HG03175 (cell line): Measurements from ENCODE around the gene EVC.
"Not testable (repeated sequence)": the region's sequence is repeated elsewhere in the genome, so short reads cannot be mapped to it uniquely, and the experiment has no call there.

ENCODE experiments used
- ATAC-seq: cut with Tn5 transposase; IDR thresholded peaks from one replicate; pipeline ENCODE4 v1.9.1; 2021; ENCODE audit warnings: mild to moderate bottlenecking, moderate library complexity; ENCODE audit not compliant: unreplicated experiment

Gene EVC

DNA sequence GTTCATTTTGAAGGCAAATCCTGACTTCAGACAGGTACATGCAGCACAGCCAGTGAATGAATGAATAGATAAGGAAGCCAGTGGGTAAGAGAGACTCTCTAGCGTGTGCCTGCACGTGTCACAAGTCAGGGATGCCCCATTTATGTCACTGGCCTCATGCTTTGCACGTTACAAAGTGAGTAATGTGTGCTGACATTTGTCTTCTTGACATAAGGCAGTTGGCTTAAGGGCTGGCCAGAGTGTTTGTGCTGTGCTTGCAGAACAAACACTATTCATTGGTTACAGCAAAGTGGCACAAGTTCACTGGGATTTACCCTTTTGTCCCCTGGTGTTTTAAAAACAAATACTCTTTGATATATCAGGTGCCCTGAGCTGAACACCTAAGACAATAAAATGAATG is 125.9 kb downstream of the EVC start:
- no peak for ATAC-seq

- ATAC-seq, result not testable (repeated sequence)
These were observed 126.5 kb downstream of the EVC start for GRCh38 chr4:5837483-5837882.

- no peak for ATAC-seq
These were observed 128.3 kb downstream of the EVC start for GRCh38 chr4:5839332-5839731.

DNA sequence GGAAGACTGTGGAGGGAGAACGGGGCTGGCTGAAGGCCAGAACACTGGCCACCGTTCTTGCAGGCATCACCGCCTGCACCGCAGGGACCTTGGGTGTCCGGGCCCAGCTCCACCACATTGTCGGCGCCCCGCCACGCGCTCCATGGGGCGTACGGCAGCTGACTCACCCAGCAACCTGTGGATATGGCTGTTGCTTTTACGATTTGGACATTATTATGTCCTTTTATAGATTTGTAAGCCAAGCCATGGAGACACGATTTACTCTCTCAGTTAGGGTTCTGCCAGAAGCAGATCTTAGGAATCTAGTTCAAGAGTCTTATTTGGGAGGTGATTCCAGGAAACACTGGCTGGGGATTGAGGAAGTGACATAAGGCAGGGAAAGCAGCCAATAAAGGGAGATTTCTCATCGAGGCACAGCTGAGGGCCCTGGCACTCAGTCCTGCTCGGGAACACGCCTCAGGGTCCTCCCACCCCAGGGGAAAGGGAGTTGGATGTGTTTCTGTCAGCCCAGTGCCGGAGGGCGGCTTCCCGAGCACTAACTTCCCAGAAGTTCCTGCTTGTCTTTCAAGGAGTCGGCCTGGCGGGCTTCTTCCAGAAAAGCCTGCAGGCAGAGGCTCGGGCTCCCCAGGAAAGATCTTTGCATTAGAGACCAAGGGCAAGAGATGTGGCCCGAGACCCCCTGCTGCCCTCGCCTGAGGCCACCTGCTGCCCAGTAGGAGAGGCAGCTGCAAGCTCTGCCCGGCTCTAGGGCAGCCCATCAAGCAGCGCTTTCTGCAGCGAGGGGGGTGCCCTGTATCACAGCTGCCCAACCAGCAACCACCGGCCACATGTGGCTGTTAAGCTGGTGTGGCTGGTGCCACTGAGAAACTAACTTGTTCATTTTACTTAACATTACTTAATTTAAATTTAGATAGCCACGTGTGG is 129.0 kb downstream of the EVC start:
- no peak for ATAC-seq

- ATAC-seq, result no peak
These were observed 131.5 kb downstream of the EVC start for GRCh38 chr4:5842456-5842855.

- no peak for ATAC-seq
These were observed 132.9 kb downstream of the EVC start for GRCh38 chr4:5843573-5844530.

- no peak for ATAC-seq
These were observed 134.3 kb downstream of the EVC start for GRCh38 chr4:5845035-5845905.

DNA sequence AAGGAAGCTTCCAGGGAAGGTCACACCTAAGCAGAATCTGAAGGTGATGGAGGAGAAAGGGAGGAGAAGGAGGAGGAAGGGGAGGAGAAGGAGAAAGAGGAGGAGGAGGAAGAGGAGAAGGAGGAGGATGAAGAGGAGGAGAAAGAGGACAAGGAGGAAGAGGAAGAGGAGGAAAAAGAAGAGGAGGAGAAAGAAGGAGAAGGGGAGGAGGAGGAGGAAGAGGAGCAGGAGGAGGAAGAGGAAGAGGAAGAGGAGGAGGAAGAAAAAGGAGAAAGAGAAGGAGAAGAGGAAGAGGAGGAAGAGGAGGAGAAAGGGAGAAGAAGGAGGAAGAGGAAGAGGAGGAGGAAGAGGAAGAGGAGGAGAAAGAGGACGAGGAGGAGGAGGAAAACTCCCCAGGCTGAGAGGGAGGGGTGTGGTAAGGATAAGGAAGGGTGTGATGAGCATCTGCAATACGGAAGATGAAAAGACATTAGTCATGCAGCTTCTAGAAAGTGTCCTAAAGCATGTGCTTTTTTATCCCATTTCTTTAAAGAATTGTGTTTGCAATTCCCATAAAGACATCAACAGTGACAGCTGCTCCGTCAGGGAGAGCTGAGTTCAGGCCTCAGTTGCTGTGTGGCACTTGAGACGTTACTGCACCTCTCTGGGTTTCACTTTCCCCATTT is 140.8 kb downstream of the EVC start:
- no peak for ATAC-seq

DNA sequence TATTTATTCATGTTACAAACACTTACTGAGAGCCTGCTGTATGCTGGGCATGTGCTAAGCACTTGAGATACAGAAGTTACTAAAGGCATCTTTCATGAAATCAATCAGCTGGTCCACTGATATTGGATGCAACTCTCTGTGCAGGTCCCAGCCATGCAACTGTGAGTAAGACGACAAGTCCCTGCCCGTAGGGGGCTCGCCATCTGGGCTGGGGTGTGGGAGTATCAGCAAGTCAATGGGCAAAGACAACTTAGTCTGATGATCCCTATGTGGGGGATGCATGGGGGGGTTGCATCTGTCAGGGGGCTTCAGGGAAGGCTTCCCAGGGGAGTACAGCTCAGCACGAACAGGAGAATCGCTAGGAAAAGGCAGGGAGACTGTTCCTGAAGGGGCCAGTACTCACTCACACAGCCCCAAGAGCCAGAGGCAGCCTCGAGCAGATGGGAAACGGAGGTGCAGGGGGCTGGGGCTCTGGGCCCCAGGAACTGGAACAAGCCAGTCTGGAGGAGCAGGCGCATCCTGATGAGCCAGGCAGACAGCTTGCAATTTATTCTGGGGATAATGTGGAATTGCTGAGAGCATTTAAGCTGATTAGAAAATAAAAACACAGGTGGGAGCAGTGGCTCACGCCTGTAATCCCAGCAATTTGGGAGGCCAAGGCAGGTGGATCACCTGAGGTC is 141.7 kb downstream of the EVC start:
- ATAC-seq, result no peak

DNA sequence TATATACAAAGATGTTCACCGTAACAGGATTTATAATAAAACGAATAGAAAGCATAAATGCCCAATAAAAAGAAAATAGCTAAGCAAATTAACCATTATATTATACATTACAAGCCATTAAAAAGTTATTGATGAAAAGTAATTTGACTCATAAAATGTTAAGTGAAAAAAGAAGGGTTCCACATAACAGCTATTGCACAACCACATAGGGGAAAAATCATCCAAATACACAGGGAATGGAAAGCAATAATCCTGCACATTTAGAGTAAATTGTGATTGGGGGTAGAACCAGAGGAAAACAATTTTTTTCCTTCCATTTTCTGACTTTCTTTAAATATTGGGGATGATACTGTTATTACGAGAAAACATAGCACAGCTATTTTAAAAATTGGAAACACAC is 143.9 kb downstream of the EVC start:
- ATAC-seq, result no peak

DNA sequence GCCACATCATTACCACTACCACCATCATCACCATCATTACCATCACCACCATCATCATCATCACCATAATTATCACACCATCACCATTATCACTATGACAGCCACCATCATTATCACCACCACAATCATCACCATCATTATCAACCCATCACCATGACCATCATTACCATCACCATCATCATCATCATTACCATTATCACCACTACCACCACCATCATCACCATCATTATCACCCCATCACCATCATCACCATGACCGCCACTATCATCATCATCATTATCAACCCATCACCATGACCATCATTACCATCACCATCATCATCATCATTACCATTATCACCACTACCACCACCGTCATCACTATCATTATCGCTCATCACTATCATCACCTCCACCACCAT is 145.4 kb downstream of the EVC start:
- ATAC-seq, result not testable (repeated sequence)

- no peak for ATAC-seq
These were observed 146.2 kb downstream of the EVC start for GRCh38 chr4:5857199-5857598.

DNA sequence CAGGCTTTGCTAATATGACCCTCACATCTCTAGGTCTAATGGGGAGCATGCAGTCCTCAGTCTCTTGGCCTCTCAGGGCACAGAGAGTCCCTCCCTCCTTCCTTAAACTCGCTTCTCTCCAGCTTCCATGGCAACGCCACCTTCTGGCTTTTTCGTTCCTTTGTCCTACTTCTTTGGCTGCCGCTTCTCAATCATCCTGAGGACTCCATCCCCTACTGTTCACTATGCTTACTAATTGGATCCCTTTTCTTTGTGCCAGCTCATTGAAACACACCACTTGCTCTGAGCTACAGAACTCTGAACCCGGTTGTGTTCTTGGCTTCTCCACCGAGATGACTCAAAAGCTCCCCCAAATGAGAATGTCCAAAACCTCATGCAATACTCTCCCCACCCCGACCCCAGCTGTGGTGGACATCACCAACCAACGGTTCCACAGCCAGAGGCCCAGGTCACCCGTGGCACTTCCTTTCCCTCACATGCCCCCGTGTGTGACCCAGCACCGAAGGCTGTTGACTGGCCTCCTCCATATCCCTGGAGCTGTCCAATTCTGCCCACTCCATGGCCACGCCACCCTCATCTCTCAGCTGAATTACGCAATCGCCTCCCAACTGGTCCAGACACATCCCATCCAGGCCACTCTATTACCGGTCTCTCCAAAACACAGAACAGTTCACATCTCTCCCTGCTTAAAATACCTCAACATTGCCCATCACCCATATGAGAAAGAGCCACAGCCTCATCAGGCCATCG is 147.2 kb downstream of the EVC start:
- ATAC-seq, result no peak

- no peak for ATAC-seq
These were observed 152.6 kb downstream of the EVC start for GRCh38 chr4:5863461-5864113.
